Fibroblast of skin of abdomen (primary cell): ENCODE results near the gene COL28A1.
"Not testable (repeated sequence)": the region's sequence is repeated elsewhere in the genome, so short reads cannot be mapped to it uniquely, and the experiment has no call there.

Source experiments
- DNase-seq: peaks from one replicate; pipeline ENCODE4 v3.0.0-alpha.2; 2013

Gene COL28A1

DNA sequence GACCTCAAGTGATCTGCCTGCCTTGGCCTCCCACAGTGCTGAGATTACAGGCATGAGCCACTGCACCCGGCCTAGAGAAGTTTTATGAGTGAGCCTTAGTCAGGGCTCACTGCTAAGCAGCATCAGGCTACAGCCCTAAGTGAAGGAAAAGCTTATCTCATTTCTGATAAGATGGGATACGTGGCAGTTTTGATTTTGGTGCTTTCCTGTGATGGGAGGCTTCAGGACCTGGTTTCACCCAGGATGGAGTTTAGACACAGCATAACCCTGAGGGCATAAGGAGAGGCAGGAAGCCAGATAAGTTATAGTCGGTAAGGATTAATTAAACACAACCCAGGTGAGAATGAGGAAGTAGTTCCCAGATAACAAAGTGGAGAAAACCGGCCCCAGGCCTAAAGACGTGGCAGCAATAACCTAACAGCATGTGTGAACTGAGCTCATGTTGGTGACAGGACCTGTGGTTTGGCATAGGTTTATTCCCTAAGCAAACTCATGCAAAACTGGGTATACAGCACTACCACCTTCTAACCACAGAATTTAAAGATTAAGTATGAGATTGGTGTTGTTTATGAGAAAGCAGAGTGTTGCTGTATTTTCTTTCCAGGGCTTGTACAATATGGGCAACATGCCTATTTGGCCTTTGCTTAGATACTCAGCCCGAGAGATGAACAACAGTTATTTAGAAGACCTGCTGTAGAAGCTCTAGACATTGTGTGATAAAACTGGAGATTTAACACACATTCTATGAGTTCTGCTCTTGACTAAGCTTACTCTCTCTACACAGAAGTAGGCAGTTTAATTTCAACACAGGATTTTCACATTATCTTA lies 119.4 kb downstream of the COL28A1 start:
- DNase-seq, result no peak

DNA sequence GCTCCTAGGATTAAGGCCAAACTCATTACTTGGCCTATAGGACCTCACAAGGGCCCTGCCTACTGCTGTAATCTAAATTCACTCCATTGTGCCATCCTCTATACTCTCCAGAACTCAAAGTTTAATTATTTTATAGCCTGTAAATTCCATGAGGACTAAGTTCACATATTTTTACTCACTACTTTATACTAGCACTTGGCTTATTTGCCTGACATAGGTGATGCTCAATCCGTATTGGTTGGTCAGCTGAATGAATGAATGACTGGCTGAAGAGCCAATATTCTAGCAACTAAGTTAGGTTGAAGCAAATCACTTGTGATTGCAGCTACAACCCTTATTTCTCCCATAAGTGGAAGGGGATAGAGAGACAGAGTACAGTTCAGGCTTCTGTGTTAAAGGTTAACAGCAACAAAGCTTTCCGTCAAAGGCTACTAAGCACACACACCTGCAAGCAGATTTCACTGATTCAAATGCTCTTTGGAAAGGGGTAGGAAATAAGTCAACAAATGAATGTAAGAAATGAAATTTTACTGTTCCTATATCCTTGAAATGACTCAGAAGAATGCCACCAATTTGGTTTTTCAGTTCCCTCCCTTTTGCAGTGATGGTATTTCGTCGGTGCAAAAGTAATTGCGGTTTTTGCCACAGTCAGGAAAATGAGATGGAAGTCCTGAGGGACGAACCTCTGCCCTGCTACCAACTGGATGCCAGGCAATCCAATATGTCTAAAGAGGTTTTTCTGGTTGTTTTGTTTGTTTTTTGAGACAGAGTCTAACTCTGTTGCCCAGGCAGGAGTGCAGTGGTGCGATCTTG lies 120.7 kb downstream of the COL28A1 start:
- no peak for DNase-seq

GRCh38 chr7:7408001-7408770 lies 127.5 kb downstream of the COL28A1 start:
- no peak for DNase-seq

GRCh38 chr7:7405461-7405860 lies 130.2 kb downstream of the COL28A1 start:
- DNase-seq, result no peak

GRCh38 chr7:7399707-7400106 lies 136.0 kb downstream of the COL28A1 start:
- no peak for DNase-seq

- DNase-seq, result no peak
Measured at GRCh38 chr7:7395785-7396184, 139.9 kb downstream of the COL28A1 start.

- DNase-seq, result not testable (repeated sequence)
Measured at GRCh38 chr7:7388164-7388563, 147.5 kb downstream of the COL28A1 start.

DNA sequence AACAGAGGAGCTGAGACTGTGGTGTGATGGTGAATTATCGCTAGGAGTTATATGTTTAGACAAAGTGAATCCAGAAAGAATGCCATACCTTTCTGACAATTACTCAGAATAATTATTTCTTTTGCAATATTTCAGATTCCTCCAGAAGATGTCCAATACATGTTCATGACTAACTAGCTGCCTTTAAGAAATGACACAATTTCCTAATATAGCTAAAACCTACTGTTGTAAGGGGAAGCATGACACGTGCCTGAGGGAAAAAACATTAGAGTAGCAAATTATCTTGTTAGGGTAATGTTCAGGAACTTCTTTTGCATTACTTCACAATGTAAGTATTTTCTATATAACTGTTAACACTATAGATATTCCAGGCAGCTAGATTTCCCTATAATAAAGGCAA lies 150.3 kb downstream of the COL28A1 start:
- no peak for DNase-seq

GRCh38 chr7:7384228-7384627 lies 151.4 kb downstream of the COL28A1 start:
- no peak for DNase-seq

- DNase-seq, result no peak
Measured at GRCh38 chr7:7375538-7375937, 160.1 kb downstream of the COL28A1 start.

DNA sequence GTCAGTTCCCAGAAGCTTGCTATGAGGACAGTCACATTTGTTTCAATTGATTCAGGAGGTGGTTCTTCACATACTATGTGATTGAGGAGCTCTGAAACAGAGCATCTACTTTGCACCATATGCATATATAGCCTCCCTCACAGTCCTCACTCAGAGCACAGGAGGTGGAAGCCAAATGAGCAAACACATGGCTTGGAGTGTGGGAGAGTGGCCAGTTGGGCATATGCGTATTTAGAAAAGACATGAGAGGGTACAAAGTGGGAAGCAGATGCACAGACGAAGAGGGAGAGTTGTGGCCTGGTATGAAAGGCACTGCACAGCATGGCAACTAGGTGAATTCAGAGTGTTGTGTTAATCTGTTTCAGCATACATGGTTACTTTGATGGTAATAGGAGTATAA lies 165.6 kb downstream of the COL28A1 start:
- no peak for DNase-seq

- DNase-seq, result no peak
Measured at GRCh38 chr7:7369134-7369533, 166.5 kb downstream of the COL28A1 start.

DNA sequence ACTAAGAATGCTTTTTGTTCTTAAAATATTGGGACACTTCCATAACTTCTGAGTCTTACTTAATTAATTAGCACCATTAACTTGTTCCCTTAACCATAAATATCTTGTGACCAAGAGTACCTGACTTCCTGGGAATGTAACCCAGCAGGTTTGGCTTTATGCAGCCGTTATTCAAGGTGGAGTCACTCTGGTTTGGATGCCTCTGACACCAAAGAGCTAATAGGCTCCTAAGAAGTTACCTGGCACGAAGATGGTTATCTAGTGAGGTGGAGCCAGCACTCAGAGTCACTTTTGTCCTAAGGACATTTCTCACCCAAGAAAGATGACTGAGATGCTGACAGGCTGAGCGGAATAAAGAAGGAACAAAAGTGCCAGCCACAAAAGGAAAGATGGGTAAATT lies 181.0 kb downstream of the COL28A1 start:
- no peak for DNase-seq

GRCh38 chr7:7352845-7353244 lies 182.8 kb downstream of the COL28A1 start:
- DNase-seq, result no peak

DNA sequence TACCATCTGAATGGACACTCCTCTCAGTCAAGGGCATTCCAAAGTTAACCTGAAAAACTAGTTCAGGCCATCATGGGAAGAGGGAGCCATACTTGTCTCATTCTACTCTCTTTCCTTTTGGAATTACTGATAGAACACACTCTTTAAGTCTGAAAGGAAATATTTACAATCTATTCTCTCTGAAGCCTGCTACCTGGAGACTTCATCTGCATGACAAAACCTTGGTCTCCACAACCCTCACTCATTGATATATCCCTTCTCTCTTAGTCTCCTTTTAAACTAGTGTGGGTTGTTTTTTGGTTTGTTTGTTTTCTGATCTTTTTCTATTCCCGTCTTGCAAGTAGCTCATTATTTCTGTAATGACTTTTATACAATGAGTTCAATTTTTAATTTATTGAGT lies 183.8 kb downstream of the COL28A1 start:
- no peak for DNase-seq

GRCh38 chr7:7351156-7351555 lies 184.5 kb downstream of the COL28A1 start:
- no peak for DNase-seq

DNA sequence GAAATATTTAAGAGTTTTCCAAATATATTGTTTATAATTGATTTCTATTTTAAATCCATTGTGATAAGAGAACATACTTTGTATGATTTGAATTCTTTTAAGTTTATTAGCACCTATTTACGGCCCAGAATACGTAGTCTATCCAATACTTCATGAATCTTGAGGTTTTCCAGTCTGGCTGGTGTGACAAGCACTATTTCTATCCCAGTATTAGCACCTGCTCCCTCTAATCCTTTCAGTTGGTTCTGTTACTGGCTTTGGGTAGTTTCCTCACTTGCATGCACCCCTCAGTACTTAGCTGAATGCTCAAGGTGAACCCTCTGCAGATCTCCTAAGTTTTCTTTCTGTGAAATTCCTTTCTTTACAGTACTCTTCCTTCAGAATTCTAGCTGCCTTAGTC lies 186.5 kb downstream of the COL28A1 start:
- DNase-seq, result no peak

DNA sequence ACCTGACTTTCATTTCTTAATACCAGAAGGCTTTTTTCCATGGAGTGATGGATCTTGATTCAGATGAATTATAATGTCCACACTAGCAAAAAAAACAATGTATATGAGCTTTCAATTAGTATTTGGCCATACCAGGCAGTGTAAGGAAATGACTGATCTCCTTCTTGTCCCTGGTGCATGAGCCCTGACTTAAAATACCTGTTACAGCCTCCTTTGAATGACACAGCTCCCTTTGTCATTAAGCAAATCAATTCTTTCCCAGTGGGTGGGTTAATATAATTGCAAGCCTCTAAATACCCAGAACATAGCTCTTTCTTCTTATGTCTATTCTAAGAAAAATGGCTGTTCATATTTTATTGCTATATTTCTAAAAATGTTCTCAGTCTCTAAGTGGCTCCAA lies 188.6 kb downstream of the COL28A1 start:
- no peak for DNase-seq

DNA sequence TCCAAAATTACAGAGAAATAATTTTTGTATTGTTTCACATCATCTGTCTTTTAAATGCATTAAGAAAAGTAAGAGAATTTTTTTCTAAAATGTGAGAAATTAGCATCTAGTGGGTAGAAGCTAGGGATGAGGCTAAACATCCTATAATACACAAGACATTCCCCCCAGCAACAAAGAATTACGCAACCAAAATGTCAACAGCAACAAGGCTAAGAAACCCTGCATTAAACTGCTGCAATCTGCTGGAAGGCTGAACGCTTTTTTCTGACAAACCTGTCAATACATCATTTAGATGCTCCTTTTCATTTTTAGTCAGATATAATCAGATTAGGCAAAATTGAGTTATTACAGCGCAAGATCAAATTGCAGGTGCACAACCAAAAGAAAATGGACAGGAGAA lies 191.1 kb downstream of the COL28A1 start:
- no peak for DNase-seq

- no peak for DNase-seq
Measured at GRCh38 chr7:7335909-7336308, 199.8 kb downstream of the COL28A1 start.

- DNase-seq, result no peak
Measured at GRCh38 chr7:7335215-7335614, 200.5 kb downstream of the COL28A1 start.

DNA sequence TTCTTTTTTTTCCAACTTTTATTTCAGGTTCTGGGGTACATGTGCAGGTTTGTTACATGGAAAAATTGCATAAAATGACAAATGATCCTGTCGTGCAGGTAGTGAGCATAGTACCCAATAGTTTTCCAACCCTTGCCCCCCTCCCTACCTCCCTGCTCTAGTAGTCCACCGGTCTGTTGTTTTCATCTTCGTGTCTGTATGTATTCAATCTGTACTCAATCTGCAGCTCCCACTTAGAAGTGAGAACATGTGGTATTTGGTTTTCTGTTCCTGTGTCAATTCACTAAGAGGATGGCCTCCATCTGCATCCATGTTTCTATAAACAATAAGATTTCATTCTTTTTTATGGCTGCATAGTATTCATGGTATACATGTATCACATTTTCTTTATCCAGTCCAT lies 202.1 kb downstream of the COL28A1 start:
- no peak for DNase-seq

DNA sequence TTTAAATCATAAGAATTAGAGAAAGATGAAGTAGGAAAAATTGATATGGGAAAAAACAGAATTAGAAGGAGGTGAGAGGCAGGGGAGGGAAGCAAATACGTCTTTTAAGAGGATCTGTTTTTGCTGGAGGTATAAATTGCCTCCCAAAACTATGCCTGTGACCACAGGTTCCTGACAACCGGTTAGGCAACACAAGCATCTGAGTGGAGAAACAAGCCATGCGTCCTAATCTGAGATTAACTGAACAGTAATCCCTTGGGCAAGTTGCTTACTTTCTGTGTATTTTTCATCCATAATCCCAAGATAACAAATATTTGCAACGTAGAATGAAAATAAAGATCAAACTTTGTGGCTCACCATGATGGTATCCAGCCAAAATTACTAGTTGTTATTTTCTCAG lies 204.2 kb downstream of the COL28A1 start:
- DNase-seq, result no peak
